ENCODE data around the gene TNPO3. TPM values are rescaled to one million over a fixed set of nuclear protein-coding genes. Genes with fewer than 3 reads are reported as not detected.
"Not testable (repeated sequence)": the region's sequence is repeated elsewhere in the genome, so short reads cannot be mapped to it uniquely, and the experiment has no call there.

Gene TNPO3
- total RNA-seq, 1 donor from 2014 or later = 48.1 TPM

DNA sequence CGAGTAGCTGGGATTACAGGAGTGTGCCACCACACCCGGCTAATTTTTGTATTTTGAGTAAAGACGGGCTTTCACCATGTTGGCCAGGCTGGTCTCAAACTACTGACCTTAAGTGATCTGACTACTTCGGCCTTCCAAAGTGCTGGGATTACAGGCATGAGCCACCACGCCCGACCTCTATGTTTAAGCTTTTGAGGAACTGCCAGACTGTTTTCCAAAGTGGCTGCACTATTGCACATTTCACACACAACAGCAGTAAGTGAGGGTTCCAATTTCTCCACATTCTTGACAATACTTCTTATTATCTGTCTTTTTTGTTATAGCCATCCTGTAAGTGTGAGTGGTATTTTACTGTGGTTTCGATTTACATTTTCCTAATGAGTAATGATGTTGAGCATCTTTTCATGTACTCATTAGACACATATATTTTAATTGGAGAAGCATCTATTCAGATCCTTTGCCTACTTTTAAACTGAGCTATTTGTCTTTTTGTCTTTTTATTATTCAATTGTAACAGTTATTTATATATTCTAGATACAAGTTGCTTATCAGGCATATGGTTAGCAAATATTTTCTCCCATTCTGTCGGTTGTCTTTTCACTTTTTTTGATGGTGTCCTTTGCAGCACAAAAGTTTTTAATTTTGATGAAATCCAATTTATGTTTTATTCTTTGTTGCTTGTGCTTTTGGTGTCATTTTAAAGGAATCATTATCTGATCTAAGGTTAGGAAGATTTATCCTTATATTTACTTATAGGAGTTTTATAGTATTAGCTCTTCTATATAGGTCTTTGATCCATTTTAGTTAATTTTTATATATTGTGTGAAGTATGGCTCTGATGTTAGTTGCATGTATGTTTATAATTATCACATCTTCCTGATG is 130.0 kb downstream of the TNPO3 start:
- no peak for DNase-seq (ENCODE audit: extremely low read depth, low read depth, low spot score)

DNA sequence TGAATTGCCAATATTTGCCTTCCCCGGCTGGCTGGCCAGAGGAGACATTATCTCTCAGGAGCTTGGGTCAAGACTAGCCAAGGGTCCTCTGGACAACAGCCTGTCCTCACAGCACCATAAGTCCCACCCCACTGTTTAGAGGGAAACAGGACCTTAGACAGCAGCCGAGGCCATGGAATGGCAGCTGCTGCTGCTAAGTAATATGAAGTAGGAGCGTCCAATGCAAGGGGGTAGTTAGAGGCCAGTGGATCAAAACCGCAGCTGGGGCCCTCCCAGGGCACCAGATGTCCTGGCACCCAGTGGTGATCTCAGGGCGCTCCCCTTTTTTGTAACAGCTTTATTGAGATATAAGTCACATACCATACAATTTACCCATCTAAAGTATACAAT is 131.5 kb downstream of the TNPO3 start:
- no peak for DNase-seq (ENCODE audit: extremely low read depth, low read depth, low spot score)

- no peak for DNase-seq (ENCODE audit: extremely low read depth, low read depth, low spot score)
These were observed 132.2 kb downstream of the TNPO3 start for GRCh38 chr7:128922496-128923410.

GRCh38 chr7:128921866-128922440 is 133.0 kb downstream of the TNPO3 start:
- DNase-seq (ENCODE audit: extremely low read depth, low read depth, low spot score) = no peak

DNA sequence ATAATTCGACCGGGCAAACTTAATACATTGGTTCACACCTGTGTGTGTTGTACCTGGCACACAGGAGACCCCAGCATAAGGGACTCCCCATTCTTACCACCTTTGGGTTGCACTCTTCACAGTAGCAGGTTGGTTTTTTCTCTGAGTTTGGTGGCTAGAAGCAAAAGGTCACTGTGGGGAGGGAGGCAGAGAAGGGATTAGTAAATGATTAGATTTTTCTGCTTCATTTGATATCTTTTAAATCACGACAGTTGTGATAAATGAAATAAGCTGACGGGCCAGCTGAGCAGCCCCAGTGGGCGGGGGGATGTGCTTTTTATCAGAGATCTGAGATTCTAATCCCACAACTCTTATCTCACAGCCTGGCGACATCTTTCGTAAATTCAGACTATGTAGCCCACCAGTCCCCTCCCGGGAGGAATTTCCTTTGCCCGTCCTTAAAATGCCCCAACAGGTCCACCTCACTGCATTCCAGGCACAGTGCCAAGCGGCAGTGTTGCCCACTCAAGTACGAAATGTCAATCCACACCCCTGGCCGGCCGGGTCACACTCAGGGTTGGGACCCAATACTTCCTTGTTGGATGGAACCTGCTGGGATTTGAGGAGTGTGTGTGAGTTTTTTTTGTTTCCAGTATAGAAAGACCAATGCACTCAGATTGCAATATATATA is 133.9 kb downstream of the TNPO3 start:
- DNase-seq (ENCODE audit: extremely low read depth, low read depth, low spot score) = no peak

DNA sequence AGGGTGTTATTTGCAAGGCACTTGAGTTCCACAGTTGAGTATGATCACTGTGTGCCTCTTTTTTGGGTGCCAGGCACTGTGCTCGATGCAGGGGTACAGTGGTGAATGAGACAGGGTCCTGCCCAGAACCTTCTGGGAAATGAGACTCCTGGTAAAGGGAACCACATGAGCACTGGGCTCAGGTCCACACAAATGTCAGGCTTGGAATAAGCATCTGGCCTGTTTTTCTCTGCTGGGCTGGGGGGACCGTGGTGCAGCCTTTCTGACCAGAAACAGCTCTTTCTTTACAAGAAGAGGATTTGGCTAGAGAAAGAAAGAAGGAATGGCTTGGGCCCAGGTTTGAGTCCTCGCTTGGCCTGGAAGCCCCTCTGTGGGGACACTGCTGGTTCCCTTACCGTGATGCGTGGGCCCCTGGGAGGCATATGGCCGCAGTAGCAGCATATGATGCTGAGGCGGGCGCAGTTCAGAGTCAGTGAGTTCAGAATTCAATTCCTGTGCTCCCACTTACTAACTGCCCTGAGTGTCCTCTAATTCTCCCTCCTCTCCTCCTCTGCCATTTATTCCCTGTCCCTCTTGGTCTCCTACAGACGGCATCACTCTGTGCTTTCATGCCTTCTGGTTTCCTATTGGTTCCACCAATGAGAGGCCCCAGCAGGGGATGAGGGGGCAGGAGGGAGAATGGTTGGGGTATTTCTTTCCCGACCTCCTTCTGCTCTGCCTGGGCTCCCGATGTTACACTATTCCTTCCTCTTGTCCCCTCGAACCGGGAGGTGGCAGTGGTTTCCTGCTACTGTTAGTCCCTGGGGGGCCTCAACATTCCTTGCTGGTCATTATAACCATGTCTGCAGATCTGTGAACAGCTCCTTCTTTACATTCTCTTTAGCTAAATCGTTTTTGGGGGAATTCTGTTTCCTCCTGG is 134.8 kb downstream of the TNPO3 start:
- no peak for DNase-seq (ENCODE audit: extremely low read depth, low read depth, low spot score)

DNA sequence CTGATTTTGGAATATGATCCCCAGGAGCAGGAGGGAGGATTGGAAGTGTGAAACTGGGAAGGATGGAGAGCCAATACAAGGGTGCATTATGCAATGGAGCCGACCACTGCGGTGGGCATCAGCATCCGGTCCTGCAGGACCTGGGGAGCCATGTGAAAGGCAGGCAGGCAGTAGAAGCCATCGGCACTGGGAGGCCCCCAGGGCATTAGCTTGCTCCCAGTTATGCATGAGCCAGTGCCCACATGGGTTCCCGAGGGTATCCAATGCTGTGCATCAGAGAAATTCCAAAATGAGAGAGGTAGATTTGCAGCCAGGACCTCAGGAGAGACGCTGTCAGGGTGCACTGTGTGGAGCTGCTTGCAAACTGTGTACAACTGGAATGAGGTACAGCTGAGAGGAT is 135.7 kb downstream of the TNPO3 start:
- no peak for DNase-seq (ENCODE audit: extremely low read depth, low read depth, low spot score)

DNA sequence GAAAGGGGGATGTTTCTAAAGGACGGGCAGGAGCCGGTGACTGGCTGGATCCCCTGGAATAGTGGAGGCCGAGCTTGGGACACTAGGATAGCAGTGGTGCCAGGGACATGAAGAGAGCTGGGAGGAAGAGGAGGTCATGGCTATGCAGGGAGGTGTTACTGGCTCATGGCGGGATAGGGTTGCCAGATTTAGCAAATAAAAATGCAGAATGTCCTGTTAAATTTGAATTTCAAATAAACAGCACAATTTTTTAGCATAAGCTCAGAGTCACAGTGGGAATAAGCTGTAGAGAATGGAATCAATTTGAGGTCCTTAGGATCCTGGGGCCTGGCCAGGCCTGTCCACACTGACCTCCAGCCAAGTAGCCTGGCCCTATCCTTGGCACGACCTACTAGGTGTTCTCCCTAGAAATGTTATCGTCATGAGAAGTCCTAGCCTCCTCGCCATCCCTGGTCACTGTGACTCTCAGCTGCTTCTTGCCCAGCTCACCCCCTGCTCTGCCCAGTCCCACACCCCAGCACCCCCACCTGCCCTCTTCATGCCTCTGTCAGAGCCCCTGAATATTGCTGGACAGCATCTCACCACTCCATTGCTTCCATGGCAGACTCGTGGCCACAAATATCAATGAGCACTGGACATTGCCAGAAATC is 136.8 kb downstream of the TNPO3 start:
- no peak for DNase-seq (ENCODE audit: extremely low read depth, low read depth, low spot score)

GRCh38 chr7:128917122-128917521 is 137.8 kb downstream of the TNPO3 start:
- DNase-seq (ENCODE audit: extremely low read depth, low read depth, low spot score) = no peak

DNA sequence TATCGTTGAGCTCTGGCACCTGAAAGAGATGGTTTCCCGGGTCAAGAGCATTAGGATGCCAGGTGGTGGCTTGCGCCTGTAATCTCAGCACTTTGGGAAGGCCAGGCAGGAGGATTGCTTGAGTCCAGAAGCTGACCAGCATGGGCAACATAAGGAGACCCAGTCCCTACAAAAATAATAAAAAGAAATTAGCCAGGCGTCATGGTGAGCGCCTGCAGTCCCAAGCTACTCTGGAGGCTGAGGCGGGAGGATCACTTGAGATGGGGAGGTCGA is 138.3 kb downstream of the TNPO3 start:
- DNase-seq (ENCODE audit: extremely low read depth, low read depth, low spot score) = no peak

DNA sequence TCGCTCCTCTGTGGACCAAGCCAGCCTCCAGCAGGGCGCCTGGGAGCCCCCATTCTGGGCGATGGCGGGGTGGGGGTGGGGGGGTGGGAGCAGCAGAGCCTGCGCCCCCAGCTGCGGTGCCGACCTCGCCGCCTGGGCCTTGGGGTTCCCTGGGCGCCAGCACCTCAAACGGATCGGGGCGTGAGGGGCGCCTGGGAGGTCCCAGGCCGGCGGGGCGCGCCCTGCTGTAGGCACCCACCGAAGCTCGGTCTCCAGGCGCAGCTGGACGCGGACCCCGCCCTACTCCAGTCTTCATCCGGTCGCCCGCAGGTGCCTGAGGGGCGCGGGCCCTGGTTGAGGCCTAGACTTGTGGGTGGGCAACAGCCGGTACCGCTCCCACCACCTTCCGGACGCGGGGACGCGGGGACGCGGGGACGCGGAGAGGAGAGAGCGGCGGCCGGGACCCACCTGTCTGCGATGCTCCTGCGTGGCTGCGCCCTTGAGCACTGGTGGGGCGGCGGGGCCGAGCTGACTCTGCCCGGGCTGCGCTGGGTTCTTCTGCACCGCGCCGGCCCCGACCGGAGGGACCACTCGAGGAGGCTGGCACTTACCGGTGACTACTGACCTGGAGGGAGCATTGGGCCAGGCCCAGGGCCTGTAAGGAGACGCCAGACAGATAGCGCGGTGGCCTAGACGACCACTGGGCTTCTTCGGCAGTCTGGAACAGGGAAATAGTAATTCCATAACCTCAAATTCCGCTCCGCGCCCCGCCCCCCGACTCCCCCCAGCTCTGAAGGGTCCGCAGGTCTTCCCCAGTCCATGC is 138.9 kb downstream of the TNPO3 start:
- no peak for DNase-seq (ENCODE audit: extremely low read depth, low read depth, low spot score)

DNA sequence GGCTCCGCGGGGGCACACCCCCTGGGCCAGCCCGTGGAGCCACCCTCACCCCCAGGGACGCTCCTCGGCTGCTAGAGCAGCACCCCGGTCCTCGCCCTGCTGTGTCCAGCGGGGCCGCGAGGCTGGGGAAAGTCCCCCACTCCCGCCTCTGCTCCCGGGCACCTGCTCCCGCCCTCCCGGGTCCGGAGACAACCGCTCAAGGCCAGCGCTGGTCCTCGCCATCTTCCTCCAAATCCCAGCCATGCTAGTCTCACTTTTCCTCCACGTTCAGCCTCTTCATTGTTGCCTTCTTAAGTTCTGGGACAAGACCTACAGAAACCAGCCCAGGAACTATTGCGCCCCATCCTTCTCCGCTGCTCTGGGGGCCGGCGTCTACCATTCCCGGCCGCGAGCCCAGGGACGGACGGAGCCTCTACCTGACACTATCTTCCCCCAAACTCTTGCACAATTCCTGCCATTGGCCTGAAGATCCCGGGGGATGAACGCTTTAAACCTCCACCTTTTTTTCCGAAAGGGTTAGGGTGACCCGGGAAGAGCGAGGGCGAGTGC is 139.6 kb downstream of the TNPO3 start:
- DNase-seq (ENCODE audit: extremely low read depth, low read depth, low spot score) = no peak

- no peak for DNase-seq (ENCODE audit: extremely low read depth, low read depth, low spot score)
These were observed 140.3 kb downstream of the TNPO3 start for GRCh38 chr7:128914566-128915151.

DNA sequence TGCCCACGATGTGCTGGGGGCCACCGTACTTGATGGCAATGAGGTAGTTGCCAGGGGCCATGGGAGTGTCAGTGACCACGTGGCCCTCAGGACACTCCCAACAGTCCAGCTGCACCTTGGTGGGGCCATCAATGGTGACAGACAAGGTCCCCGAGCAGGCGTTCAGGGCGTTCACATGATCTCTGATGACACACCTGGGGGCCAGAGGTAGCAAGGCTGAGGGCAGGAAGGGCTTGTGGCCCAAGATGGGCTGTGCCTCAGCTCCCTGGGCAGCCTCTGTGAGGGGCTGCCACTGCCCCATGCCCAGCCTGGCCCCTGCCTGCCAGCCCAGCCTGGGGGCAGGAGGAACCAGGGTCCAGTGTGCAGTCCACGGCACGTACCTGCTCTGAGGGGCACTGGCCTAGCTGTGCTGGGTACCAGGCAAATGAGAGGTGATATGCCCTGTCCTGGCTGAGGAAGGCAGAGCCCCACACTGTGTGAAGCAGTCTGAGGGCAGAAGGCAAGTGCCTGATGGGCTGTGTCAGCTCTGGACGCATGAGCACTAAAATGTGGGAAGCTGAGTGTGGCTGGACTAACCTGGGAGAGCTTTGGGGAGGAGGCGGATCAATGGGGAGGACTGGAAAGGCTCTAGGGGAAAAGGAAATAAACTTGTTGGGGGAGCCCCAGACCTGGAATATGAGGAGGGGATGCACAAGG is 140.9 kb downstream of the TNPO3 start:
- no peak for DNase-seq (ENCODE audit: extremely low read depth, low read depth, low spot score)

DNA sequence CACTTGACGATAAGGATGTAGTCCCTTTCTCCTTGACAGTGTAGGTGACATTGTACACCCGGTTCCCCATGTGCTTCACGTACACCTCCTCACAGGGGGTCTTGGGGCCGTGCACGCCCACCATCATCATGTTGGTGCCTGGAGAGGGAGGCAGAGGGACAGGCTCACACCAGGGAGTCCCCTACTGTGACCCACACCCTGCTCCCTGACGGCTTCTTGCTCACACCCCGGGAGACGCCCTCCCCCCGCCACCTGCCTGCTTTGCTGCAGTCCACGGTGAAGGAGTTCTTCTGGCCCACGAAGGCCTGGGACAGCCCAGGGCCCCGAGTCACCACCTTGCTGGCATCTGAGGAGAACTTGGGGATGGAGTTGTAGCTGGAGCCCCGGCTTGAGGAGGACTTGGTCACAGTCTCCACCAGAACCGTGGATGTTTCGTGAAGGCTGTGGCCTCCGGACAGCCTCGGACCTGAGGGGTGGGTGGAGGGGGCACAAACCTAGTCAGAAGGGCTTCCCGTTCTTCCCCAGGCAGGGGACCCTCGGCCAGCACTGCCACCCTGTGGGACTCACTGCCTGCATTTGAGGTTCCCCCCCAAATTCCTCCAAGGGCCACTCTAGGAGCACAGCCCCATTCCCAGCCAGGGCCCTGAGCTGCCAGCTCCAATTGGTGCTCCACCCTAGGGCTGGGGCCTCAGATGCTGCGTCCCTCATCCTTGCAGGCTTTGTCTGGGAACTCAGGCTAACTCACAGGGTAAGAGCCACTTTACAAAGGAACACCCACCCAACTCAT is 142.0 kb downstream of the TNPO3 start:
- not testable (repeated sequence) for DNase-seq (ENCODE audit: extremely low read depth, low read depth, low spot score)

DNA sequence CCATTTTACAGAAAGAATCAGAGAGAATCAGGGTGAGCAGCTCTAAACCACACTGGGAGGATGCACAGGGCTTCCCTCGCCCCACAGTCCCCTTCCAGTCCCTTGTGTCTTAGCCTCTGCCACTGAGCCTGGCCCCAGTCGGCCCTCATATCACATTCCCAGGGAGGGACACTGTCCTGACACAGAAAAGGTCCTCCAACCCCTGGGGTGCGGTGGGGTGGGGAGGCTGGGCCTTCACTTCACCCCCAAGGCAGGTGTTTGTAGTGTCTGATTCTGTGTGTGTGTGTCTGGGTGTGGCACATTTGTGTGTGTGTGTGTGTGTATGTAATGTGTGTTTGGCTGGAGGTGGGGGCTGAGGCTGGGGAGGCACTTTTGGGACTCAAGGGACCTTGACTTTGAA is 142.6 kb downstream of the TNPO3 start:
- no peak for DNase-seq (ENCODE audit: extremely low read depth, low read depth, low spot score)

Data from glomerular endothelial cell (primary cell).